Astrocyte of the spinal cord (primary cell): Measurements from ENCODE around the gene ADAMTS14.

ENCODE experiments used
- DNase-seq: peaks from one replicate; pipeline ENCODE4 v3.0.0; 2011; ENCODE audit warnings: low read depth, low spot score
- H3K4me3 ChIP-seq: 2 replicates; pipeline ENCODE4 v1.5.1; 2011; ENCODE audit warnings: low read depth, mild to moderate bottlenecking, low read length, moderate library complexity
- CTCF ChIP-seq: IDR thresholded peaks from 2 replicates; pipeline ENCODE4 v1.5.1; 2012; ENCODE audit warnings: low read depth, mild to moderate bottlenecking, low read length, inconsistent platforms
- in situ Hi-C: cut with HindIII; loops from 2 replicates; pipeline ENCODE4 v1.10.0; 2017; ENCODE audit warnings: low sequenced_read_pairs

Gene ADAMTS14

DNA sequence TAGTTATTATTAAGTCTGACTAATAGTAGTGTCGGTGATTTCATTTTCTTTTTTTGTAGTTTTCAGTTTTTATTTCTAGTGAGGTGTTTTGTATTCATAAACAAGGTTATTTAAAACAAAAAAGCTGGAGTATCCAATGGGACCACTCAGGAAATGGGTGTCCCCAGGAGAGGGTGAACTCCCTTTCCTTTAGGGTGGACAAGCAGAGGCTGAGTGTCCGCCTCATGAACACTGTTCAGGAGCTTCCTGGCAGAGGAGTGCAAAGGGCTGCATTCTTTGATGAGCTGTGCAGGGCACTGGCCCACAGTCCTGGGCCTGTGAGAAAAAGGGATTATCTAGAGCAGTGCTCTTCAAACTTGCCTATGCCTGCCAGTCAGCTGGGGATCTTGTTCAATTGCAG, 56.0 kb downstream of the ADAMTS14 start:
- DNase-seq, result no peak
- no peak for TF ChIP-seq CTCF
- no peak overlapping the region for H3K4me3 ChIP-seq
- in situ Hi-C loops, result no loop called here

DNA sequence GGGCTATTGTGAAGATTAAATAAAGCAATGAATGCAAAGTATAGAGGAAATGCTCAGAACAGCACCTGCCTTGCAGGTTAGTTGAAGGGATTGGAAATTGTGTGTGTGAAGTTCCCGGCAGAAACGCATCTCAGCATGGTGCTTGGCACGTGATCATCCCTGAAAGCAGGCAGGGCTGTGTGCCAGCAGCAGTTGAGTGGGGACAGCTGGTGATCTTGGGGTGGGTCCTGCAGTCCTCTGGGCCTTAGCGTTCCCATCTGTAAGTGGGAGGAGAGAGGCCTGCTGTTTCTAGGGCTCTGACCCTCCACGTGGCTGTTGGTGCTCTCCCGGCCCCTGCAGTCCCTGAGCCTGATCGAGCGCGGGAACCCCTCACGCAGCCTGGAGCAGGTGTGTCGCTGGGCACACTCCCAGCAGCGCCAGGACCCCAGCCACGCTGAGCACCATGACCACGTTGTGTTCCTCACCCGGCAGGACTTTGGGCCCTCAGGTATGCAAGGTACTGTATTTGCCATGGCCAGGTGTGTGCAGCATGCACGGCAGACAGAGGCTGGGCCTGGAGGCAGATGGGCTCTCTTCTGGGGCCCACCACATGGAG, 57.6 kb downstream of the ADAMTS14 start:
- in situ Hi-C loops, result no loop called here
- H3K4me3 ChIP-seq, result no peak overlapping the region
- TF ChIP-seq CTCF, result no peak
- DNase-seq, result no peak

DNA sequence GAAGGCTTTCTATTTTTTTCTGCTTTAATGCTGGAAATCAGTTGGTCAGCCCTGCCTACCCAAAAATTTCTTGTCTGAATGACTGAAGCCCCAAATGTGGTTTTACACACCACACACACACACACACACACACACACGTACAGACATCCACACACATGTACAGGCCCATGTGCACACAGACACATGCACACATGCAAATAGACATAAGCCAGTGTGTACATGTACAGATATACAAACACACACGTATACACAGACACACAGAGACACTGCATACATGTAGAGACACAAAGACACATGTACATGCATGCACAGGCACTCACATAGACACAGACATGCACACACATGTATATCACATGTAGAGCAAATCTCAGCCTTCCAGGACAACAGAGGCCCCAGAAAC, 58.6 kb downstream of the ADAMTS14 start:
- in situ Hi-C loops, result no loop called here
- no peak for DNase-seq

GRCh38 chr10:70732569-70732968, 60.3 kb downstream of the ADAMTS14 start:
- no peak overlapping the region for H3K4me3 ChIP-seq
- no peak for DNase-seq
- TF ChIP-seq CTCF, result no peak
- in situ Hi-C loops, result no loop called here

More for the DNA sequence above, 58.6 kb downstream of the ADAMTS14 start:
- no peak overlapping the region for H3K4me3 ChIP-seq
- no peak for TF ChIP-seq CTCF

- no peak overlapping the region for H3K4me3 ChIP-seq
- TF ChIP-seq CTCF, result no peak
- DNase-seq, result no peak
- in situ Hi-C loops, result no loop called here
Measured at GRCh38 chr10:70733051-70733450, 60.7 kb downstream of the ADAMTS14 start.

DNA sequence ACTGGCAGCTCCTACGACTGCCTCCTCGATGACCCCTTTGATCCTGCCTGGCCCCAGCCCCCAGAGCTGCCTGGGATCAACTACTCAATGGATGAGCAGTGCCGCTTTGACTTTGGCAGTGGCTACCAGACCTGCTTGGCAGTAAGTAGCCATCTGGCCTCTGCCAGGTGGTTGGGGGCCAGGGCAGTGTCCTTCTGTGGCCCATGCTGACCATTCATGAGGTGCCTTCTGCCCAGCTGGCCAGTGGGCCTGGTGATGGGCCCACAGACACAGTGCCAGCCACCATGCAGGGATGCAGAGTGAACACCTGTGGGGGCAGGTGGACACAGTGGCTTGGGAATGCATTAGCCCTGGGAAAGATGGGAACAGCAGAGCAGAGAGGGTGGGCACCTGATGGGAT, 62.9 kb downstream of the ADAMTS14 start:
- no peak for DNase-seq
- no peak overlapping the region for H3K4me3 ChIP-seq
- in situ Hi-C loops, result no loop called here

More for the DNA sequence above, 62.9 kb downstream of the ADAMTS14 start:
- TF ChIP-seq CTCF, result no peak
